CD14-positive monocyte (primary cell): ENCODE data around the gene HAPLN2. TPM values are rescaled to one million over a fixed set of nuclear protein-coding genes. Genes with fewer than 3 reads are reported as not detected.

ENCODE experiments used
- DNase-seq, 3 donors: peaks; one replicate each; pipeline ENCODE4 v3.0.0-alpha.2; 2011 to 2022
- H2AFZ ChIP-seq: 2 replicates; pipeline ENCODE4 v1.6.0; 2012; ENCODE audit warnings: mild to moderate bottlenecking, low read depth, low read length, inconsistent platforms; ENCODE audit not compliant: insufficient read depth, poor library complexity, severe bottlenecking
- H3K27ac ChIP-seq, 2 donors: 1 replicate in 1 of 2; 2 replicates in 1 of 2; pipeline ENCODE4 v1.5.1; 2012 to 2013; ENCODE audit warnings: low read length in 2 of 2, control low read depth in 1 of 2, inconsistent platforms in 1 of 2, low read depth in 1 of 2, mild to moderate bottlenecking in 1 of 2
- H3K27me3 ChIP-seq, 2 donors: one replicate each; pipeline versions ENCODE4 v1.6.0 to v1.6.1; 2011 to 2013; ENCODE audit warnings: low read length in 2 of 2; ENCODE audit not compliant: control insufficient read depth in 2 of 2, insufficient read depth in 2 of 2
- H3K36me3 ChIP-seq, 2 donors: replicated peaks in 1 of 2; 1 replicate in 1 of 2; 2 replicates in 1 of 2; pipeline versions ENCODE4 v1.5.1 to v1.6.1; 2012 to 2013; ENCODE audit warnings: low read length in 2 of 2, control low read depth in 1 of 2, inconsistent platforms in 1 of 2, mild to moderate bottlenecking in 1 of 2; ENCODE audit not compliant: insufficient read depth in 2 of 2, control insufficient read depth in 1 of 2
- H3K4me1 ChIP-seq, 2 donors: 1 replicate in 1 of 2; 2 replicates in 1 of 2; pipeline versions ENCODE4 v1.5.1 to v1.6.1; 2012 to 2013; ENCODE audit warnings: low read length in 2 of 2, control low read depth in 1 of 2, inconsistent platforms in 1 of 2, mild to moderate bottlenecking in 1 of 2, moderate library complexity in 1 of 2; ENCODE audit not compliant: insufficient read depth in 2 of 2, control insufficient read depth in 1 of 2
- H3K4me2 ChIP-seq: replicated peaks from 2 replicates; pipeline ENCODE3; 2012; ENCODE audit warnings: low read length, moderate library complexity, mild to moderate bottlenecking; ENCODE audit not compliant: poor library complexity, severe bottlenecking; ENCODE audit errors: extremely low read depth
- H3K4me3 ChIP-seq, 3 experiments: fragments of 200-600 bp in 1 of 3; sonication (generic) in 1 of 3; replicated peaks in 1 of 3; 1 replicate in 2 of 3; 2 replicates in 1 of 3; pipeline ENCODE4 v1.5.1; 2011 to 2013; ENCODE audit warnings: low read length in 3 of 3, mild to moderate bottlenecking in 3 of 3, control low read depth in 2 of 3, low read depth in 2 of 3, inconsistent platforms in 1 of 3, moderate library complexity in 1 of 3
- H3K79me2 ChIP-seq: 2 replicates; pipeline ENCODE4 v1.6.0; 2012; ENCODE audit warnings: mild to moderate bottlenecking, control low read depth, inconsistent platforms, low read length, moderate library complexity; ENCODE audit not compliant: insufficient read depth
- H3K9ac ChIP-seq: 2 replicates; pipeline ENCODE4 v1.6.0; 2017; ENCODE audit warnings: low read length, mild to moderate bottlenecking; ENCODE audit not compliant: insufficient read depth, poor library complexity, severe bottlenecking
- H3K9me3 ChIP-seq, 2 donors: replicated peaks in 1 of 2; 1 replicate in 1 of 2; 2 replicates in 1 of 2; pipeline versions ENCODE4 v1.5.1 to v1.6.1; 2012 to 2013; ENCODE audit warnings: low read length in 2 of 2, control low read depth in 1 of 2; ENCODE audit not compliant: control insufficient read depth in 1 of 2, insufficient read depth in 1 of 2
- H4K20me1 ChIP-seq: 2 replicates; pipeline ENCODE4 v1.6.0; 2012; ENCODE audit warnings: mild to moderate bottlenecking, low read length, control low read depth, moderate library complexity; ENCODE audit not compliant: insufficient read depth
- H3K27ac Mint-ChIP-seq, 7 donors: one replicate each; pipeline ENCODE4 v1.8.0; 2020; ENCODE audit warnings: mild to moderate bottlenecking in 7 of 7, mixed read lengths in 7 of 7, moderate library complexity in 6 of 7, inconsistent platforms in 2 of 7
- H3K27me3 Mint-ChIP-seq, 3 donors: one replicate each; pipeline ENCODE4 v1.8.0; 2021 to 2022; ENCODE audit warnings: low read depth in 3 of 3, mild to moderate bottlenecking in 3 of 3, mixed read lengths in 3 of 3, moderate library complexity in 3 of 3, inconsistent platforms in 1 of 3
- H3K36me3 Mint-ChIP-seq, 2 donors: one replicate each; pipeline ENCODE4 v1.8.0; 2020; ENCODE audit warnings: mixed read lengths in 2 of 2, inconsistent platforms in 1 of 2, mild to moderate bottlenecking in 1 of 2
- H3K4me1 Mint-ChIP-seq: one replicate; pipeline ENCODE4 v1.8.0; 2020; ENCODE audit warnings: mild to moderate bottlenecking, mixed read lengths
- H3K4me3 Mint-ChIP-seq, 2 donors: one replicate each; pipeline ENCODE4 v1.8.0; 2020; ENCODE audit warnings: mild to moderate bottlenecking in 2 of 2, mixed read lengths in 2 of 2, moderate library complexity in 1 of 2
- H3K9me3 Mint-ChIP-seq, 7 donors: one replicate each; pipeline ENCODE4 v1.8.0; 2020 to 2022; ENCODE audit warnings: mixed read lengths in 7 of 7, mild to moderate bottlenecking in 6 of 7, moderate library complexity in 6 of 7, inconsistent platforms in 2 of 7
- WGBS: methylation state at CpG from one replicate; pipeline ENCODE4 v1.1.5; 2013; ENCODE audit warnings: missing lambda C conversion rate; ENCODE audit not compliant: insufficient coverage; 5-methylcytosine and 5-hydroxymethylcytosine counted together
- intact Hi-C, 2 donors: fragments of 100-400 bp; cut with micrococcal nuclease; formaldehyde crosslinking; loops; one replicate each; pipeline versions ENCODE4 v1.15.0 to v1.15.1; 2023
- polyA plus RNA-seq, 3 donors: library from polyadenylated mRNA; depleted of rRNA in 1 of 3; unstranded in 2 of 3; stranded (reverse) in 1 of 3; fragments of 300-500 nt in 2 of 3; fragments of >200 nt in 1 of 3; fragmentation: Illumina TruSeq in 2 of 3; gene quantifications; 1 replicate in 2 of 3; 2 replicates in 1 of 3; pipeline ENCODE4 v1.2.3, GENCODE V29; 2012 to 2021
- TF ChIP-seq, protein P1 (sequence below): fragments of 200-600 bp; IDR thresholded peaks from one replicate; pipeline ENCODE4 v1.8.0; 2022; ENCODE audit warnings: antibody characterized with exemption, mild to moderate bottlenecking

HAPLN2 gene
- polyA plus RNA-seq, 3 donors, result not detected

DNA sequence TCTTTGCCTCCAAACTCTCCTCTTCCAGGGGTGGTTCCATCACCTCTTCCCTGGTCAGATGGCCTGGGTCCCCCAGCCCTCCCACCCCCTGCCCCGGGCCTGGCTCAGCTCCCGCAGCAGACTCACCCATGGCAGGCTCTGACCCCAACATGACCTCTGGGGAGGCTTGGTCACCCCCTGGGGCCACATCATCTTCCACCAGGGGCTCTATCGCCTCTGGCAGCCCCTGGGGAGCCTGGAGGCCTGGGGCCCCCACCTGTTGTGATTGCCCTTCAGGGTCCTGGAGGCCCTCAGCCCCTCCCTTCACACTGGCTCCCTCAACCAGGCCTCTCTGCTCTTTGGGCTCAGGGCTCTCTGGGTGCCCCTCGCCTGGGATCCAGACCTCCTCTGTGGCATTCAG, 51.6 kb downstream of the HAPLN2 start:
- peaks cover 6 to 39% of the 10 kb centered on the region in 2 donors for H3K27me3 ChIP-seq
- 53% methylated on average over 3 of the region's 4 CpGs for WGBS
- TF ChIP-seq, protein P1, sequence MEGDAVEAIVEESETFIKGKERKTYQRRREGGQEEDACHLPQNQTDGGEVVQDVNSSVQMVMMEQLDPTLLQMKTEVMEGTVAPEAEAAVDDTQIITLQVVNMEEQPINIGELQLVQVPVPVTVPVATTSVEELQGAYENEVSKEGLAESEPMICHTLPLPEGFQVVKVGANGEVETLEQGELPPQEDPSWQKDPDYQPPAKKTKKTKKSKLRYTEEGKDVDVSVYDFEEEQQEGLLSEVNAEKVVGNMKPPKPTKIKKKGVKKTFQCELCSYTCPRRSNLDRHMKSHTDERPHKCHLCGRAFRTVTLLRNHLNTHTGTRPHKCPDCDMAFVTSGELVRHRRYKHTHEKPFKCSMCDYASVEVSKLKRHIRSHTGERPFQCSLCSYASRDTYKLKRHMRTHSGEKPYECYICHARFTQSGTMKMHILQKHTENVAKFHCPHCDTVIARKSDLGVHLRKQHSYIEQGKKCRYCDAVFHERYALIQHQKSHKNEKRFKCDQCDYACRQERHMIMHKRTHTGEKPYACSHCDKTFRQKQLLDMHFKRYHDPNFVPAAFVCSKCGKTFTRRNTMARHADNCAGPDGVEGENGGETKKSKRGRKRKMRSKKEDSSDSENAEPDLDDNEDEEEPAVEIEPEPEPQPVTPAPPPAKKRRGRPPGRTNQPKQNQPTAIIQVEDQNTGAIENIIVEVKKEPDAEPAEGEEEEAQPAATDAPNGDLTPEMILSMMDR, result no peak
- H4K20me1 ChIP-seq, result no peaks in the 10 kb centered on the region
- peaks cover 0 to 7% of the 10 kb centered on the region in 2 donors for H3K4me1 ChIP-seq
- H3K4me2 ChIP-seq, result no peak overlapping the region
- Mint-ChIP-seq H3K36me3 (no peaks in the 10 kb centered on the region), H3K27me3 (peaks cover 36 to 66% (median 42%) of the 10 kb centered on the region in 3 donors), H3K4me1 (peaks cover 1% of the 10 kb centered on the region), H3K4me3 (no peak overlapping the region), H3K9me3 (peaks cover 0 to 4% (median 0%) of the 10 kb centered on the region in 7 donors), H3K27ac (no peak overlapping the region)
- H3K36me3 ChIP-seq, result no peaks in the 10 kb centered on the region
- no peaks in the 10 kb centered on the region for H3K9me3 ChIP-seq
- no peak overlapping the region for H2AFZ ChIP-seq
- no peak for DNase-seq
- H3K9ac ChIP-seq, result no peak overlapping the region
- intact Hi-C loops, result loop anchor here in 1 of 2 donors (10.0 kb wide), 1 partner anchor 46 kb away; no protein-coding TSS in a partner anchor
- no peak overlapping the region for H3K4me3 ChIP-seq
- no peaks in the 10 kb centered on the region for H3K79me2 ChIP-seq
- no peak overlapping the region for H3K27ac ChIP-seq

DNA sequence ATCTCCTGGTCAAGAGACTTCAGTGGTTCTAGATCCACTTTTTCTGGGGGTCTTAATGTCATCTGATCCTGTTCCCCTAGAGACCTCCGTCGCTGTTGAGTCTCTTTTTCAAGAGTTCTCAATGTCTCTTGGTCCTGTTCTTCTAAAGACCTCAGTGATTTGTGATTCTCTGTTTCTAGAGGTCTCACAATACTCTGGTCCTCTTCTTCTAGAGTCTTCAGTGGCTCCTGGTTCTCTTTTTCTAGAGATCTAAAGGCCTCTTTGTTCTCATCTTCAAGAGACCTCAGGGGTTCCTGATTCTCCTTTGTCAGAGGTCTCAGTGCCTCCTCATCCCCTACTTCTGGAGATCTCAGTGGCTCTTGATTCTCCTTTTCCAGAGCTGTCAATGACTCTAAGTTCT, 52.6 kb downstream of the HAPLN2 start:
- H3K9me3 ChIP-seq, result peaks cover 0 to 5% of the 10 kb centered on the region in 2 donors
- H3K4me3 Mint-ChIP-seq, result no peak overlapping the region
- TF ChIP-seq, protein P1, result no peak
- H3K27me3 ChIP-seq, result peaks cover 8 to 46% of the 10 kb centered on the region in 2 donors
- no peaks in the 10 kb centered on the region for H4K20me1 ChIP-seq
- no CpG with 5 or more reads among the region's 2 CpGs for WGBS
- no peaks in the 10 kb centered on the region for H3K79me2 ChIP-seq
- no peak overlapping the region for H3K9ac ChIP-seq
- no peaks in the 10 kb centered on the region for H3K36me3 ChIP-seq
- intact Hi-C loops, result loop anchor here in 1 of 2 donors (10.0 kb wide), 1 partner anchor 47 kb away; no protein-coding TSS in a partner anchor
- H3K4me1 ChIP-seq, result no peaks in the 10 kb centered on the region
- H3K9me3 Mint-ChIP-seq, result peaks cover 0 to 5% (median 1%) of the 10 kb centered on the region in 7 donors
- H3K36me3 Mint-ChIP-seq, result no peaks in the 10 kb centered on the region
- DNase-seq, result no peak
- H3K4me1 Mint-ChIP-seq, result no peaks in the 10 kb centered on the region
- no peak overlapping the region for H3K4me2 ChIP-seq
- H2AFZ ChIP-seq, result no peak overlapping the region
- H3K27ac Mint-ChIP-seq, result no peak overlapping the region
- peaks cover 38 to 70% (median 49%) of the 10 kb centered on the region in 3 donors for H3K27me3 Mint-ChIP-seq
- H3K27ac ChIP-seq, result no peak overlapping the region
- H3K4me3 ChIP-seq, result no peak overlapping the region
